GM23248 (cell line): ENCODE results near the gene GJD3. TPM values are rescaled to one million over a fixed set of nuclear protein-coding genes. Genes with fewer than 3 reads are reported as not detected.

Source experiments
- DNase-seq: peaks from one replicate; pipeline ENCODE4 v3.0.0-alpha.2; 2015
- H2AFZ ChIP-seq: fragments of 200-600 bp; sonication (generic); 2 replicates; pipeline ENCODE4 v1.6.1; 2016; ENCODE audit warnings: antibody characterized with exemption
- H3F3A ChIP-seq: fragments of 200-600 bp; sonication (generic); 2 replicates; pipeline ENCODE4 v1.6.1; 2016; ENCODE audit warnings: mild to moderate bottlenecking, antibody characterized with exemption, mixed run types; ENCODE audit not compliant: insufficient read depth
- H3K27ac ChIP-seq: fragments of 200-600 bp; sonication (generic); 2 replicates; pipeline ENCODE4 v1.5.1; 2016; ENCODE audit warnings: mild to moderate bottlenecking
- H3K27me3 ChIP-seq: fragments of 200-600 bp; sonication (generic); replicated peaks from 2 replicates; pipeline ENCODE4 v1.6.1; 2016; ENCODE audit warnings: mild to moderate bottlenecking; ENCODE audit not compliant: insufficient read depth
- H3K36me3 ChIP-seq: fragments of 200-600 bp; sonication (generic); 2 replicates; pipeline ENCODE4 v1.6.1; 2016; ENCODE audit warnings: low read depth, mild to moderate bottlenecking
- H3K4me1 ChIP-seq: fragments of 200-600 bp; sonication (generic); 2 replicates; pipeline ENCODE4 v1.6.1; 2016; ENCODE audit warnings: mild to moderate bottlenecking; ENCODE audit not compliant: insufficient read depth
- H3K4me2 ChIP-seq: fragments of 200-600 bp; sonication (generic); one replicate; pipeline ENCODE4 v1.6.1; 2016; ENCODE audit warnings: mild to moderate bottlenecking; ENCODE audit not compliant: unreplicated experiment
- H3K4me3 ChIP-seq: fragments of 200-600 bp; sonication (generic); 2 replicates; pipeline ENCODE4 v1.5.1; 2016; ENCODE audit warnings: mild to moderate bottlenecking
- H3K79me2 ChIP-seq: fragments of 200-600 bp; sonication (generic); 2 replicates; pipeline ENCODE4 v1.6.1; 2016; ENCODE audit warnings: mild to moderate bottlenecking; ENCODE audit not compliant: insufficient read depth
- H3K9ac ChIP-seq: fragments of 200-600 bp; sonication (generic); 2 replicates; pipeline ENCODE4 v1.6.1; 2016; ENCODE audit warnings: mild to moderate bottlenecking
- H3K9me2 ChIP-seq: fragments of 200-600 bp; sonication (generic); 2 replicates; pipeline ENCODE4 v1.6.1; 2016; ENCODE audit warnings: mixed run types, mild to moderate bottlenecking, moderate library complexity; ENCODE audit not compliant: insufficient read depth
- H3K9me3 ChIP-seq: fragments of 200-600 bp; sonication (generic); one replicate; pipeline ENCODE4 v1.6.1; 2017; ENCODE audit warnings: low read depth
- H4K20me1 ChIP-seq: fragments of 200-600 bp; sonication (generic); 2 replicates; pipeline ENCODE4 v1.6.0; 2016; ENCODE audit not compliant: insufficient read depth
- EZH2 ChIP-seq: fragments of 200-600 bp; sonication (generic); IDR thresholded peaks from 2 replicates; pipeline ENCODE4 v1.6.1; 2018; ENCODE audit warnings: antibody characterized with exemption, mild to moderate bottlenecking; ENCODE audit not compliant: insufficient read depth, poor library complexity, severe bottlenecking
- EZH2phosphoT487 ChIP-seq: fragments of 200-600 bp; sonication (generic); IDR thresholded peaks from 2 replicates; pipeline ENCODE4 v1.6.1; 2018; ENCODE audit warnings: antibody characterized with exemption, moderate library complexity, mild to moderate bottlenecking, low read depth; ENCODE audit not compliant: insufficient read depth
- WGBS, 2 experiments: methylation state at CpG; one replicate each; pipeline ENCODE4 v1.1.6; 2015 to 2017; ENCODE audit warnings: low lambda C conversion rate in 2 of 2, low coverage in 1 of 2; ENCODE audit errors: missing lambda C conversion rate in 2 of 2; 5-methylcytosine and 5-hydroxymethylcytosine counted together
- in situ Hi-C: fragments of 300-500 bp; cut with MboI; formaldehyde crosslinking; loops from 2 replicates; pipeline ENCODE4 v1.15.0; 2020
- polyA plus RNA-seq: library from polyadenylated mRNA; unstranded; fragments of >200 nt; fragmentation: Nextera tagmentation; extraction: Ambion mirVana; gene quantifications from 2 replicates; pipeline ENCODE4 v1.2.1, GENCODE V29; 2016
- total RNA-seq: library from RNA; depleted of rRNA; stranded (reverse); fragments of >200 nt; shearing (Covaris generic); gene quantifications from 2 replicates; pipeline ENCODE4 v1.2.3, GENCODE V29; 2014

The GJD3 gene
- total and polyA plus RNA-seq, 2 experiments from 2014 or later, result 1.2 to 2.0 TPM

DNA sequence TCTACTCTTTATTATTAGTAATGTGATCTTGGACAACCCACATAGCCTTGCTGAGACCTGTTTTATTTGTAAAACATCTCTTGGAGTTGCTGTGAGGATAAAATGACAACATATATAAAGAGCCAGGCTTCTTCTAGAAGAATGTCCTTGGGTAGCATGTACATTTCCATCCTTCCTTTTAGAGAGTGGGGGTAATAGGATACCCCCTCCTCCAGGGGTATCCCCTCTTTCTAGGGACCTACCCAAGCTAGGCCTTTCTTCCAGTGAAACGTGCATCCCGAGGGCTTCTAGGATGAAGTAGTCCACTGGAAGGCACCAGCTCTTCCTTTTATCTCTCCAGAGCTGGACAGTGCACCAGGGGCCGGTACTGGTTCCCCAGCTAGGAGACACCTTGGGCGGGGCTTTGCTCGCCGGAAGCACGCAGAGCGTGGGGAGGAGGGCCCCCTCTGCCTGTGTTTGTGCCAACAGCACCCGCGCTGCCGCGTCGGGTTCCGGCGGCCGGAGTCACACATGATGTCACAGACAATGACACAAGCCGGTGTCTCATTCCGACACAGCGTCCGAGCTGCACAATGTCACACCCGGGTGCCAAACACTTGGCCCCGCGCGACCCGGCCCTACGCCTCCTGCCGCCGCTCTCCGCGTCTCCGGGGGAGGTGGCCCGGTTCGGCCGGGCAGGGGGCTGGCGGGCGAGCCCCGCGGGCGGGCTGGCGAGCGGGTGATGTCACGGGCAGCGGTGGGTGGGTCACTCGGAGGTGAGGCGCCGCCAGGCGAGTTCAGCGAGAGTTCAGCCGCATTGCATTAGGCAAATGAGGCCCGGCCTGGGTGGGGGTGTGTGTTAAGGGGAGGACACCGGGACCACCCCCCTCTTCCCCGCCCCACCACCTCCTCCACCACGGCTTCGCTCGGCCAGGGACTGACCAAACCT, 23.4 kb downstream of the GJD3 start:
- Histone ChIP-seq H4K20me1 (no peaks in the 10 kb centered on the region), H3K4me1 (peaks cover 23% of the 10 kb centered on the region; the same call in 1 of the 2 replicates), H3K9me3 (no peaks in the 10 kb centered on the region), H3F3A (peaks cover 27% of the 10 kb centered on the region), H3K79me2 (peaks cover 86% of the 10 kb centered on the region), H3K36me3 (no peaks in the 10 kb centered on the region), H3K4me3 (peak overlapping the region; percentile 84), H2AFZ (0 out of 2 replicates have a peak overlapping the region, but pooled peaks have one; percentile 39), H3K27me3 (no peaks in the 10 kb centered on the region), H3K4me2 (peak overlapping the region; percentile 97), H3K27ac (peak overlapping the region; percentile 83), H3K9ac (peak overlapping the region; percentile 91), H3K9me2 (no peaks in the 10 kb centered on the region)
- no peak for TF ChIP-seq EZH2phosphoT487
- TF ChIP-seq EZH2, result no peak
- WGBS, 2 experiments, result 1 to 2% methylated on average over 42 to 44 of the region's 55 CpGs
- peak; percentile 92 for DNase-seq
- in situ Hi-C loops, result no loop called here

DNA sequence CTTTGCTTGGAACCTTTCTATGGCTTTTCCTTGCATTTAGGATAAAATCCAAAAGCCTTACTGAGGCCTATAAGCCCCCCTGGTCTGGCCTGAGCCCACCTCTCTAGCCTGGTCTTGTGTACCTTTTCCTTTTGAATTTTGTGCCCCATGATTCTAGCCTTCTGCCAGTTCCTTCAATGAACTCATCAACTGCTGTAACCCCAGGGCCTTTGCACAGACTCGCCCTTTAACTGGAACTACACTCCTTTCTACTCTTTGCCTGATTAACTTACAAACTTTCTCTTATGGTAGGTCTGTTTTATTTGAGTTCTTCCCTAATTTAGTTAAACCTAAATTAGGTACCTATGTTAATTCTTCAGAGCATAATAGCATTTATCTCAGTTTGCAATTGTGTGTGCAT, 24.2 kb downstream of the GJD3 start:
- Histone ChIP-seq H3K27me3 (no peaks in the 10 kb centered on the region), H4K20me1 (no peaks in the 10 kb centered on the region), H2AFZ (no peak overlapping the region), H3K9ac (no peak overlapping the region), H3K79me2 (peaks cover 86% of the 10 kb centered on the region), H3K4me1 (peaks cover 20% of the 10 kb centered on the region), H3F3A (peaks cover 21% of the 10 kb centered on the region), H3K27ac (peak overlapping the region; percentile 83; the same call in 1 of the 2 replicates), H3K36me3 (no peaks in the 10 kb centered on the region), H3K9me3 (no peaks in the 10 kb centered on the region), H3K4me2 (no peak overlapping the region), H3K4me3 (no peak overlapping the region), H3K9me2 (no peaks in the 10 kb centered on the region)
- in situ Hi-C loops, result no loop called here
- 100% methylated on average over 1 of the region's 1 CpG for WGBS, 2 experiments
- no peak for DNase-seq
- TF ChIP-seq EZH2 (no peak), EZH2phosphoT487 (no peak)

GRCh38 chr17:40338941-40339649, 25.4 kb downstream of the GJD3 start:
- in situ Hi-C loops, result no loop called here
- Histone ChIP-seq H3K36me3 (no peaks in the 10 kb centered on the region), H3K9ac (no peak overlapping the region), H3F3A (peaks cover 10% of the 10 kb centered on the region), H3K4me3 (no peak overlapping the region), H4K20me1 (no peaks in the 10 kb centered on the region), H3K9me2 (no peaks in the 10 kb centered on the region), H3K79me2 (peaks cover 86% of the 10 kb centered on the region), H3K27ac (no peak overlapping the region), H2AFZ (no peak overlapping the region), H3K9me3 (no peaks in the 10 kb centered on the region), H3K4me1 (peaks cover 23% of the 10 kb centered on the region), H3K4me2 (no peak overlapping the region), H3K27me3 (no peaks in the 10 kb centered on the region)
- TF ChIP-seq EZH2 (no peak), EZH2phosphoT487 (no peak)
- no peak for DNase-seq
- 77 to 83% methylated on average over 13 of the region's 13 CpGs for WGBS, 2 experiments

DNA sequence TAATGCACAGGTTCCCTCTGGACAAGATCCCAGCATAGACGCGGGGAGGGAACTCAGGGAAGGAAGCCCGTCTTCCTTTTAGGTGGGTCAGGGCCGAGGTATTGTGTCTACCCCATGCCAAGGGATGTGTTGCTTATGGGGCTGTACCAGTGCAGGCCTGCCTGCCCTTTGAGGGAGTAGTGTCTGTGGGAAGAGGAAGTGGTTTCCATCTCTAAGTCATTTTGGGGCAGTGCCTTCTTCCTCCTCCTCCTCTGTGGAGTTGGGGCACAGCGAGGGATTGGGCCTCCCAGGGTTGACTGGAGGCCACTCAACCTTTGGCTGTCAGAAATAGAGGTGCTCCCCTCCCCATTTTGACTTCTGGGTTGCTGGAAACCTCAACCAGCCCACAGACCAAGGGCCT, 26.5 kb downstream of the GJD3 start:
- Histone ChIP-seq H3K36me3 (no peaks in the 10 kb centered on the region), H3K79me2 (peaks cover 86% of the 10 kb centered on the region), H3K27ac (no peak overlapping the region), H3K4me1 (peaks cover 25% of the 10 kb centered on the region), H3K27me3 (no peaks in the 10 kb centered on the region), H3F3A (peaks cover 10% of the 10 kb centered on the region), H3K4me3 (no peak overlapping the region), H4K20me1 (no peaks in the 10 kb centered on the region), H3K9ac (no peak overlapping the region), H3K4me2 (no peak overlapping the region), H3K9me3 (no peaks in the 10 kb centered on the region), H3K9me2 (no peaks in the 10 kb centered on the region), H2AFZ (no peak overlapping the region)
- TF ChIP-seq EZH2phosphoT487 (no peak), EZH2 (no peak)
- DNase-seq, result no peak
- in situ Hi-C loops, result no loop called here
- WGBS, 2 experiments, result 89 to 90% methylated on average over 5 of the region's 5 CpGs
